GM18517 (cell line): Measurements from ENCODE around the gene FBXO21.
A peak's percentile ranks its signal among the peaks of the same experiment; 100 is the strongest.

Experiments
- ATAC-seq: cut with Tn5 transposase; IDR thresholded peaks from one replicate; pipeline ENCODE4 v1.9.1; 2021; ENCODE audit warnings: mild to moderate bottlenecking, moderate library complexity; ENCODE audit not compliant: unreplicated experiment

Gene FBXO21

DNA sequence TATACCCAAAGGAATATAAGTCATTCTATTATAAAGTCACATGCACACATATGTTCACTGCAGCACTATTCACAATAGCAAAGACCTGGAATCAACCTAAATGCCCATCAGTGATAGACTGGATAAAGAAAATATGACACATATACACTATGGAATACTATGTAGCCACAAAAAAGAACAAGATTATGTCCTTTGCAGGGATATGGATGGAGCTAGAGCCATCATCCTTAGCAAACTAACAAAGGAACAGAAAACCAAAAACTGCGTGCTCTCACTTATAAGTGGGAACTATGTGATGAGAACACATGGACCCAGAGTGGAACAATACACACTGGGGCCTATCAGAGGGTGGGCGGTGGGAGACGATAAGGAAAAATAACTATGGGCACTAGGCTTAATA is 21.3 kb downstream of the FBXO21 start:
- no peak for ATAC-seq

DNA sequence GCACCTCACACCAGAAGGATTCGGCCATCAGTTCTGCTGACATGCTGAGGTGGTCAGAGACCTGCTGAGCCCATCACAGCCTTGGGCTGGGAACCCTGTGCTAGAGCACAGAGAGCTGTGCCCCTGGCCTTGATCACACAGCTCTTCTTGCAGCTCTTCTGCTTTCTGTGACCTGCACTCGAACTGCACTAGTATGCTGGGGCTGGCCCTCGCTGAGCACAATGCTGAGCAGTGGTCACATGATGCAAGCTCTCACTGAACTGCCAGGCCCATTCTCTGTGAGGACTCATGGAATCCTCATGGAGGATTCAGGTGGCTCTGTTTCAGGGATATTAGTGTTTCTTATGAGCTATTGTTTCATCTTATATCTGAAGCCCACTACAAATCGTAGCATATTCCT is 22.5 kb downstream of the FBXO21 start:
- no peak for ATAC-seq

DNA sequence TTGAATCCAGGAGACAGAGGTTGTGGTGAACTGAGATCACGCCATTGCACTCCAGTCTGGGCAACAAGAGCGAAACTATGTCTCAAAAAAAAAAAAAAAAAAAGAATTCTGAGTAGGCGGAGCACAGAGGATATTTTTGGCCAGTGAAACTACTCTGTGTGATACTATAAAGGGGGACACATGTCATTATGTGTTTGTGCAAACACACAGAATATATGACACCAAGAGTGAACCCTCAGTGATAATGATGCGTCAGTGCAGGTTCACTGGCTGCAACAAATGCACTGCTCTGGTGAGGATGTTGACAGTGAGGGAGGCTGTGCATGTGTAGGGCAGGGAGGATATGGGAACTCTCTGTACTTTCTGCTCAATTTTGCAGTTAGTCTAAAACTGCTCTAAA is 24.2 kb downstream of the FBXO21 start:
- ATAC-seq: no peak

DNA sequence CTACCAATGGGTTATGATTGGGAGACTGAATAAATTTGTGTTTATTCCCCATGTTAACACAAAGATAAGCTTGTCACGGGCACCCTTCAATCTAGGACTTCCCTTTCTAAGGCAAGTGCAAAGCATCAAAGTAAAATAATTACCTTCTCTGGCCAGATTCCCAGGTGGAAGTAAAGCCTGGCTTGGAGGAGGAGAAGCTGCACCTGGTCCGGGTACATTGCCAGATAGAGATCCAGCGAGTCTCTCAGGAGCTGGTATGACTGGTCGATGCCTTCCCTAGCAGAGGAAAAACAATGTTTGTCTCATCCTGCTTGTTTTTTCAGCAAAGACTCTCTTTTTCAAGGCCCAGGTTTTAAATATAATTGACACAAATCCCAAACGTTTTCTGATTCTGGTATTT is 24.9 kb downstream of the FBXO21 start:
- no peak for ATAC-seq

DNA sequence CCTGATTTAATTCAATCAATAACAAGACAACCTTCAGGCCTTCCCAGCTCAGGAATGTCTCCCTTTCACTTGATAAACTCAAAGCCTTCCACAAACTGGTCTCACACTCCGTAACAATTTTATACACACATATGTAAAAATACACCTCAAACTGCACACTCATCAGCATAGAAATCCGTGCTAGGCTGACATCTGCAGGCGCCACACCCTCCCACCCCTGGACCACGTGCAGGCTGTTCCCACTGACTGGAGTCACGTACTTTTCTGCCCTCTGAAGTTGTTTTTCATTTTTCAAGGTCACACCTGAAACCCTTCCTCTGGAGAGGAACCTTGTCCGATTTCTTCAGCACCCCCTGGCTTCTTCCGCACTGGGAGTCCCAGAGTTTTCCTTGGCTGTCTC is 27.6 kb downstream of the FBXO21 start:
- no peak for ATAC-seq

DNA sequence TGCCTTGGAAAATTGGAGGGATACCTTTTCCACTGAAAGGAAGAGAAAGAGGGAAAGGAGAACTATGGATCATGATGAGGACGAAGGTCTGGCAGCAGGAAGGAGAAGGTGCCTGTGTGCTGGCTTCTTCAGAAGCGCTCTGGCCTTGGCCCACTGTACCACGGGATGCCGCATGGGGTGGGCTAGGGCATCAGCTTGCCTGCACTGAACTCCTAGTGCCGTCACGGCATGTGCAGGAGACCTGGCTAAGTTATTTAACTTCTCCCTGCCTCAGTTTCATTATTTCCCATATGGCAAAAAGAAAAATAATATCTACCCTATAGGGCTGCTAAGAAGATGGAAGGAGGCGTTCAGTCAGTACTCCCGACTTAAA is 28.1 kb downstream of the FBXO21 start:
- ATAC-seq: no peak

DNA sequence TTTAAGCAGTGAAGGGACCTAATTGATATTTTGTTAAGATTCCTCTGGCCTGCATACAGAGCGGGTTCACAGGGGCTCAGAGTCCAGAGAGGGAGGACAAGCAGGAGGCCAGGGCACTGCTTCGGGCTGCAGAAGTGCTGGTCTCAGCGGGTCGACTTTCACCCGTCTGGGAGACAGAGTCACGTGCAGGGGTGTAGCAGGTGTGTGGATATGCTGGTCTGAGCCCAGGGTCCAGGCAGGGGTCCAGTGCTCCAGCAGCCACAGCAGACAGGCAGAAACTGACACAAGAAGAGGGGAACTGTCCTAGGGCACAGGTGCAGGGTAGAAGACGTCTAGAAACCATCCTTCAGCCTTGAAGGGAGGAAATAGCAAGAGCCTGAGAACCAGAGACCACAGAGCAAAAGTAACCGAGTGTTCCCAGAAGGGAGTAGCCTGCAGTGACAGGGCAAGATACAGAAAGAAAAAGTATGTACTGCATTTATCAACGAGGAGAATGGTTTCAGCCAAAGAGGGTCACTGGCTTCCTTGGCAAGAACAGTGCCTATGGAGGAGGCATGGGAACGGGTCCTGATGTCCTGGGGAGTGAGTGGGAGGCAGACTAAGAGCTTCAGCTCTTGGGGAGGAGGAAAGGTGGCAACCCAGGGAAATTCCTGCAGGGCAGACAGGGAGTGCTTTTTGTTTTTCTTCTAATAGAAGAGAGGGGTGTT is 28.7 kb downstream of the FBXO21 start:
- no peak for ATAC-seq

DNA sequence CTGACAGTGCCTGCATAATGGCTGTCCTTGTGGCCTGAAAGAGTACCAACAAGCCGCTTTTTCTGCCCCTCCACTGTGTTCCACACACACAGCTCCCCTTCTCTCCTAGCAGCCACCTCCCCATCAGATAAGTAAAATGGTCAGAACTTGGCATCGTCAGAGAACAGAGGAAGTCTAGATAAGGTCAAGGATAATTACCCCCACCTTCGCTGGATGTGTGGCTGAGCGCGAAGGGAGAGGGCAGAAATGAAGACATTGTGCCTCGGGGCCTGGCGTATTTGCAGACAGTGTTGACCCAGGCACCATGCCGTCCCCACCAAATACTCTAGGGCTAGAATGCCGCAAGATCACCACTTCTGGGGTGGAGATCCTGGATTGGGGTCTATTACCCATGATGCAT is 30.6 kb downstream of the FBXO21 start:
- ATAC-seq: no peak

DNA sequence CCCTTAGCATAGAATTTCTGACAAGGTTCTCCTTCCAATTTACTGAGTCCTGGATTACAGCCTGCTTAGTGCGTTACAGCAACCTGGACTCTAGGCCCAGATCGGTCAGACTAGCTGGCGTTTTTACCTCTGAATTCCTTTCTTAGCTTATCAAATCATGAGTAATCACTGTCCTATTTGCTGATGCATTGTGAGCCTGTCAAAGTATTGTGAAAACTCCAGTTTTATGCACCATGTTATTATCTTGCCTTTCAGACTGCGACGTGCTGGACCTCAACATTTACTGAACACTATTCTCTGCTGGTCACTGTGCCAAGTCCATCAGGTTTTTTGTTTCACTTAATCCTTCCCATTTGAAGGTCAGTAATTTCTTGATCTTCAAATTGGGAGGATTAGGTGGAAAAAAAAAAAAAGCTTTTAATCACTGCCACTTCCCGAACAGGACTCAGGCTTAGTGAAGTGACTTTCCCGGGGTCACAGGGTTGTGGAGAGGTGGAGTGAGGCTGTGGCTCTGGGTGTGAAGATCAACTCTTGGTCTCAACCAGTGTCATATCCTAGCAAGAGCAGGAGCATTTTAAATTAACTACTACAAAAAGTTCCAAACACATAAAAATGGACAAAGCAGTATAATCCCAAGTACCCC is 31.2 kb downstream of the FBXO21 start:
- ATAC-seq: no peak

DNA sequence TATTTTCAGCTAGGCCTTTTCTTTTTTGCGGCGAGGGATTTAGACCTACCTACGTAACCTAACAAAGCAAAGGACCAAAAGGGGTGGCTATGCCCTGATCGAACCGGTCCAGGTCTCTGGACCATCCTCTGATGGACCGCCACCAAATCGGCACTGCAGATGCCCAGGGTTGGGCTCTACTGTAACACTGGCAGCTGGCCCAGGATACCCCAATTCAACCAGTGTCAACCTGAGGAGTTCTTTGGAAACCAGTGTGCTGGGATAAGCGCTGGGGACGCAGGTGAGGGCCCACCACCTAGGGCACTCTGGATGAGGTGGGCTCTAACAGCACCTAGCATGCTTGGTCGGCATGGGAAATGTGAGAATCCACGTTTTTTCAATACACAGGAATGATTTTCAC is 32.2 kb downstream of the FBXO21 start:
- ATAC-seq: no peak

DNA sequence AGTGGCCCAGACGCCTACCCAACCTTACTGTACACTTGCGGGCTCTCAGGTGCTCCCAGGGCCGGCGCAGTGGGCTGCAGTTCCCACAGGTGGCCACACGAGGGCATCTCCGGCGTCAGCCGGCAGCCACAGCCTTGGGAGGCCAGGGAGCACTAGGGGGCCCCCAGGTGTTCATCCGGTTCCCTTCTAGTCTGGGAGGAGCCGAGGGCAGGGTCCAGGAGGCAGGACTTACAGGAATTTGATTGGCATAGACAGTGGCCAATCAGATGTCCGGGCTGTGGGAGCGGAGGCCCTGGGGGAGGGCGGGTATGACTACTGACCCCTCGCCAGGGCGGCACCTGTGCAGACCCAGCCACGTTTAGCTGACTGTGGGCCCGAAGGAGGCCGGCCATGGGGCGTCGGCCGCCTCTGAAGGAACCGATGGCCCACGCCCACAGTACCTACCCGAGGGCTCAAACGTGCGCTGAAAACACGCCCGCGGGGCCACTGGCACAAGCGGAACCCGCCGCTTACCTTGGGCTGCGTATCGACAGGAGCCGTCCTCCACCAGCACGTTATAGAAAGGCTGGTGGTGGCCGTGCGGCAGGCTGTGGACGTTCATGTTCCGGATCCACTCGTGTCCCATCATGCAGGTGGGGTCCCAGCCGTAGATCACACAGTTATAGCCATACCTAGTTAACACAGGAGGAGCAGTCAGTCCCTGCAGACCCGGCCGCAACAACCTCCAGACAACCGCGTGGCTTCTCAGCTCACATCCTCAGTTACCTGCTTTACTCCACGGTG is 34.8 kb downstream of the FBXO21 start:
- ATAC-seq: no peak

DNA sequence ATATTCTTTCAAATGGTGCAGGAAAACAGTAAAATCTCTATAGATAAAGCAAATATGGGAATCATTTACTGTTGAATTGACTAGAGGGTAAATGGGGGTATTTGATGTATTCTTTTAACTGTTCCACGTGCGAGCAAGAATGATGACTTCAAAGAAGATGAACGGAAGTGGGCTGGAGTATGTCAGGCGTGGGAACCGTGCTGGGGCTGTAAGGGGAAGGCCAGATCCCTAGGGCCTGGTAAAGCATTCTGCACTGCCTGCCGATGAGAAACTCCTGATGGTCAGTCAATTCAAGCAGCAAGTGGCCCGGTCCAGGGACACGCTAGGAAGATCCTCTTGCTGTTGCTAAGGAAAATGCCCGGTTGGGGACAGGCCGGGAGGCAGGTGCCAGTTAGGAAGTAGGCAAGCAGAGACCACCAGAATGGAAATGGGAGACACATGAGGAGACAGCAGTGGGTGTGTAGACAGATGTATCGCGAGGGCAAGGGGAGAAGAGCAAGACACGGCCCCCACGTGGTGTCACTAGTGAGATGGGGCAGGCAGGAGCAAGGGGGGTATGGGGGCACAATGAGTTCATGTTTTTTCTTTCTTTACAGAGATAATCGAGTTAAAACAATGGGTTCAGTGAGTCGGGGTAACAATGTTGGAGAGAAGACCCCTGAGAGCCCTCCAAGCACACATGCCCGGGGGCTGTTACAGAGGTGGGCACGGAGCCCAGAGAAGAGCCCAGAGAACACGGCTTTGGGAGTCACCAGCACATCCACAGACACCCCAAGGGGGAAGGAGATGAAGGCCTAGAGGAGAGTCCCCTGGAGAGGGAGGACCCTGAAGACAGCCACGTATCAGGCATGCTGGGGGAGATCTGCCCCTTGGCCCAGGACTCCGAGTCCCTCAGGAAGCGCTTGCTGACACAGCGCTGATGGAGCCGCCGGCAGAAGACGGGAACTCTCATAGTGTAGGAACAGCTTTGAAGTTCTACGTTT is 37.2 kb downstream of the FBXO21 start:
- ATAC-seq: no peak

DNA sequence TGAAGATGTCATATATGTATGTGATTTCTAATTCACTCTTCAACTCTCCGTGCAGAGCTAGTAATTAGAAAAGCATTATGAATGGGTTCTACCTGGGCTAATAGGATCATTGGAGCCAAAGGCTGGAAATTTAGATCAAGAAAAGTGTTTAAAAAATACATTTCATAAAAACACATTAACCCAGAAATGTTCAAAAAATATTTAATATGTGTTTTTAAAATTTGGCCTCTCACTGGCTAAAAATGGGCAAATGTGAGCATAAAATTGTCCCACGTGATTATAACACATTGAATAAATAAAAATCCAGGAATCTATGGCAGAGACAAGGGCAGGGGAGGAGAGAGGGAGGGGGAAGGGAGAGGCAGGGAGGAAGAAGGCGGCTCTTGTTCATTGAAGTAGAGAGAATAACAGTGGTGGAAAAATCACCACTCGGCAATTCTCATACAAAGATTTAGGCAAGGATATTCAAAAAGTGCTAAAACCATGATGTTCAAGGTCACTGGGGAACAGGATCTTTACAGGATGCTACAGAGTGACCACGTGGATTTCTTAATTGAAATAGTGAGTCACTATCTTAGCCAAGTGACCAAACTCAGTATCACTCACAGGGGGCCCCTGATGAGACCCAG is 38.8 kb downstream of the FBXO21 start:
- no peak for ATAC-seq

DNA sequence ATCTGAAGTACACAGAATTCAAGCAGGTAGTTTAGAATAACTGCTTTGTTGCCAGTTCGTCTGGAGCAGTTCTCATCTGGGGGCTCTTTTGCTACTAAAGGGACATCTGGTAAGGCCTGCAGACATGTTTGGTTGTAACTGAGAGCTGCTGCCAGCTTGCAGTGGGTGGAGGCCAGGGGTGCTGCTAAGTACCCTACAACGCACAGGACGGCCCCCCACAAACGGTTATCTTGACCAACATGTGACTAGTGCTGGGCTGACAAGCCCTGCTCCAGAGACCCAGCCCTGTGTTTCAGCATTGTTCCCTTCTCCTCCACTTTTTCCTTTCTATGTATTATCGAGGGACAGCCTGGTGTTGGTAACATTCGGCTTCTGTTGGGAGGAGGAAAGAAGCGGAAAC is 40.8 kb downstream of the FBXO21 start:
- ATAC-seq: no peak

DNA sequence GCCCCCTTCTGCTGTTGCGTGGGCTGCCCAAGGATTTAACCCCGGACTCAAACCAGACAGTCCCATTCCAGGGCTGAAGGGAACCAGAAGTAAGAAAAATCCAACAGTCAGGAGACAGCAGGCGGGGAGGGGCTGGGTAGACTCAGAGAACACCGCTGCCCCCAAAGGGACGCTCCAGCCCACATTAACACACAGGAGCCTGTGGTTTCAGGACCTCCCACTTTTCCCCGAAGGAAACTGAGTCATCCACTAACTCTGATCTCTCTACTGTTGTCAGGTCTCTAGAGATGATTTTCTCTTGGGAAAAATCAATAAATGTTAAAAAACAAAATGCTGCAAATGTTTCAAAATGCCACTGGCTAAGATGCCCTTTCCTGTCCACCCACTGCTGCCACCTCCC is 41.6 kb downstream of the FBXO21 start:
- no peak for ATAC-seq

DNA sequence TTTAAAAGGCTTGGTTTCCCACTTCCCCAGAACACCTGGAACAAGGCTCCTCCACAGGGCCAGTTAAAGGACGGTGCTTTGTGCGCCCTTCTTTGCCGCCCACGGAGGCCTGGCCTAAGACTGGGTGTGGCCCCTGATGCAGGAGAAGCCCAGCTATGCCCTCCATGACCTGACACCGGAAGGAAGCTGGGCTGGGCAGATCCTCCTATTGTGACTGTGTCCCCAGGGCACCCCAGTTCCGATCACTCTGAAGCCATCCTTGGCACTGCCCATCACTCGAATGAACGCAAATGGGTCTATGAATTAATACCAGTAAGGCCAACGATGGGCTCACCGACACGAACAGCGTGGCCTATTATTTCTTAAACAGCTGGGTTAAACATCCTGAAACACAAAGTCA is 42.6 kb downstream of the FBXO21 start:
- ATAC-seq: no peak

DNA sequence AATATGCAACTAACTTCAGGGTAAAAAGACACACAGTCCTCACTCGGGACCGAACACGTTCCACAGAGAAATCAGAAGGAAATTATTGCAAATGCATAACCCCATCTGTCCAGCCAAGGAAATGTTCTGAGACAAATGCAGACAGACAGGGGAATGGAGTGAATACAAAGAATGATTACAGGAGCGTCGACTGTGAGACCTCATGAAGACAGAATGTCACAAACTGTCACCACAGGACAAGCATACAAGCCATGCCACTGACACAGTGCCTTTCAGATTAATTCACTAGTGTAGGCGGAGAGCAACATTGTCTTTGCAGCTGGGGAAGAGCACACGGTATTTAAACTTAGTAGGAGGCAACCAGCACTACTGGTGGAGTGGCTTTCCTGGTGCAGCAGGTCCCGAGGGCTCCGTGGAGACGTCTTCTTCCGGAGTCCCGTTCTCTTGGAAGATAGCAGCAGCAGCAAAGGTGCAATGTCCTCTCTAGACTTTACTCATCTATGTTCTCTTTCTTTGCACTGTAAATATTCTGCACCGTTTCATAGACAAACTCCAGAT is 44.6 kb downstream of the FBXO21 start:
- no peak for ATAC-seq

DNA sequence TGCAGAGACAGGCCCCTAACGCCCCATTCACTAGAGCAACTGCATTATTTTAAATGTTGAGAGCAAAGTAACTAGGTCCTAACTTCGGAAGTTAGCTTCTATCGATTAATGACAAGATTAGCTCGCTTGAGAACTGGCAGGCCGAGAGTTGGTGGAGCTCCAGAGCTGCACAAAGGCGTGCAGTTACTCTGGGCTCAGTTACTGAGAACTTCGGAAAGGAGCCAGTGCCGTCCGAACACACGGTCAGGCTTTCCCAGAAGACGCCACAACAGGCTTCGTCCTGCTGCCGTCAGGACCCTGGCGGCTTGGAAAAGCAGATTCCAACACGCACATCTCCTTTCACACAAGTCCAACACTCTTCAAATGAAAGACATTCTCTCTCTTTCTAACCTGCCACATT is 45.7 kb downstream of the FBXO21 start:
- ATAC-seq: no peak

DNA sequence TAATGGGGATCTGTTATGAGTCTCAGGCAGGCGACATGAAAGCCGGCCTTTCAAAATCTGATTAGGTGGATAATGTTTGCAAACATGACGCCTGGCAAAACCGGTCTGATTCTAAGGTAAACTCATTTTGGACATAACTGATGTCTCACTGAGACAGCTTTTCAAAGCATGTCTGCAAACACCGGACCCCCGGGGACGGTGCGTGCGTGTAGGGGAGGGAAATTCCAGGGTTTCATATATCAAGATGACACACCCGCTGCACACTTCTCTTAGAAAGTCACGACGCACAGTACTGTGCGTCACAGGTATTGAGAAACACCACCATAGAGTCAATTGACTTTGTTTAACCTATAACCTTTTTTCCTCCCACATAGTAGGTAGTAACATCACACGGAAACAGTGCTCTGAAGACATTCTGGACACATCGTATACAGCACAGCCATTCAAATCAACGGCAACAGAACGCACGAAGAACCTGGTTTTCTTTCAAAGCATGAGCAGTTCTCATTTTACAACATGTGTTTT is 47.2 kb downstream of the FBXO21 start:
- no peak for ATAC-seq

DNA sequence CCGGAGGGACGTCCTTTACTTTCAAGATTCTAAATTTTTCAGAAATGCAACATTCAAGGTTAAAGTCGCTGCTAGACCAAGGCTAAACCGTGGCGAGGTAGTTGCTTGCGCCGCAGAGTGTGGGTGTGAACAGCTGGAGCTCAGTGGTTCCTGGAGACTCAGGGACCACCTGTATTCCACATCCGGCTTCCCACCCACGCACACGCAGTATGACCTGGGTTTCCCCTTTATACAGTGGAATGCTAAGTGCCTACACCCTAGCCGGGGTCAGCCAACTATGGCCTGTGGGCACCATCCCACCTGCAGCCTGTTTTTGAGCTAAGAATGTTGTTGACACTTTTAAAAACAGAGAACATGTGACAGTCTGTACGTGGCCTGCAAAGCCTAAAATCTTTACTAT is 48.2 kb downstream of the FBXO21 start:
- ATAC-seq: peak; percentile 65
